Suprapubic skin (tissue), 4 donors: ENCODE data around the gene SLC9B1. TPM values are rescaled to one million over a fixed set of nuclear protein-coding genes. Genes with fewer than 3 reads are reported as not detected.
A peak's percentile ranks its signal among the peaks of the same experiment; 100 is the strongest.
"Not testable (repeated sequence)": the region's sequence is repeated elsewhere in the genome, so short reads cannot be mapped to it uniquely, and the experiment has no call there.

ENCODE experiments used
- DNase-seq, 2 donors: peaks; one replicate each; pipeline ENCODE4 v3.0.0-alpha.2; 2019; ENCODE audit warnings: low spot score in 2 of 2
- H3K27ac ChIP-seq: fragments of 200-600 bp; sonication (generic); one replicate; pipeline ENCODE4 v1.5.1; 2019
- H3K27me3 ChIP-seq: fragments of 200-600 bp; sonication (generic); one replicate; pipeline ENCODE4 v1.5.1; 2019
- H3K36me3 ChIP-seq: fragments of 200-600 bp; sonication (generic); one replicate; pipeline ENCODE4 v1.5.1; 2019
- H3K4me1 ChIP-seq: fragments of 200-600 bp; sonication (generic); one replicate; pipeline ENCODE4 v1.5.1; 2019
- H3K4me3 ChIP-seq: fragments of 200-600 bp; sonication (generic); one replicate; pipeline ENCODE4 v1.5.1; 2019; ENCODE audit warnings: mild to moderate bottlenecking
- H3K9me3 ChIP-seq: fragments of 200-600 bp; sonication (generic); one replicate; pipeline ENCODE4 v1.5.1; 2019
- CTCF ChIP-seq, 2 donors: fragments of 200-600 bp in 1 of 2; fragments of 450-650 bp in 1 of 2; sonication (generic) in 1 of 2; IDR thresholded peaks; one replicate each; pipeline ENCODE4 v1.5.1; 2016 to 2019; ENCODE audit warnings: antibody characterized with exemption in 2 of 2, mild to moderate bottlenecking in 1 of 2, moderate library complexity in 1 of 2
- EP300 ChIP-seq: sonication (generic); formaldehyde crosslinking; IDR thresholded peaks from one replicate; pipeline ENCODE4 v1.6.1; 2017; ENCODE audit warnings: antibody characterized with exemption
- POLR2A ChIP-seq, 2 donors: fragments of 450-650 bp; IDR thresholded peaks; one replicate each; pipeline ENCODE4 v1.6.1; 2017; ENCODE audit warnings: antibody characterized with exemption in 2 of 2, mild to moderate bottlenecking in 2 of 2, moderate library complexity in 2 of 2
- POLR2AphosphoS5 ChIP-seq, 3 donors: sonication (generic); formaldehyde crosslinking; IDR thresholded peaks; one replicate each; pipeline ENCODE4 v1.6.1; 2017; ENCODE audit warnings: antibody characterized with exemption in 3 of 3
- WGBS: methylation state at CpG from one replicate; pipeline ENCODE4 v1.1.5; 2018; 5-methylcytosine and 5-hydroxymethylcytosine counted together
- total RNA-seq, 4 donors: library from RNA; depleted of rRNA; stranded (reverse); fragments of >200 nt; gene quantifications; one replicate each; pipeline ENCODE4 v1.1.0, GENCODE V29; 2016

SLC9B1 gene
- total RNA-seq, 4 donors from 2014 or later, result 0.30 to 2.9 TPM; not detected in 2

DNA sequence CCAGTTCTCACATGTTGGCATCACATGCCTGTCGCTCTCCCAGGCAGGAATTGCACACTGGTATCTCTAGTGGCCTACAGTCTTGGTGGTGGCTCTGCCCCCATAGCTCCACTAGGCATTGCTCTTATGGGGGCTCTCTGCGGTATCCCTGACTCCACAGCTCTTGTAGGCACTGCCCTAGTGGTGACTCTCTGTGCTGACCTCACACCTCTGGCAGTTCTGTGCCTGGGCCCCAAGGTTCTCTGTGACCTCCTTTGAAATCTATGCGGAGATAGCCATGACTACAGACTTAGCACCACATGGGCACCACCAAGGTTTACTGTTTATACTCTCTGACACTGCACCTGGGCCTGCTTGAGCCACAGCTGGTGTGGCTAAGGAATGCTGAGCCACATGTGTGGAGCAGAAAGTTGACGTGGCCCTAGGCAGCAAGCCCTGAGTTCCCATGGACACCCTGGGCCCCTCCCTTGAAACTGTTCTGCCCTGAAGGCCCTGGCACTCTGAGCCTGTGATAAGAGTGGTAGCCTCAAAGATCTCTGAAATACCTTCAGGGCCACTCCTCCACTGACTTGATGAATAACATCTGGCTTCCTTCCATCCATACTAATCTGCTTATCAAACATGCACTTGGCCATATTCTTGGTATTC, 8.0 kb downstream of the SLC9B1 start:
- TF ChIP-seq EP300, result no peak
- no peak for TF ChIP-seq POLR2A (IDR thresholded peaks at IDR 0.05)
- TF ChIP-seq CTCF (IDR thresholded peaks at IDR 0.05), result no peak
- TF ChIP-seq POLR2AphosphoS5 (IDR thresholded peaks at IDR 0.05), result no peak
- H3K9me3 ChIP-seq, result no peaks in the 10 kb centered on the region
- H3K27me3 ChIP-seq, result no peaks in the 10 kb centered on the region
- no peak overlapping the region for H3K27ac ChIP-seq
- no peak overlapping the region for H3K4me3 ChIP-seq
- peaks cover 18% of the 10 kb centered on the region for H3K4me1 ChIP-seq
- DNase-seq, result no peak
- no peaks in the 10 kb centered on the region for H3K36me3 ChIP-seq
- WGBS, result 57% methylated on average over 4 of the region's 4 CpGs

- H3K4me1 ChIP-seq, result peaks cover 18% of the 10 kb centered on the region
- no peaks in the 10 kb centered on the region for H3K36me3 ChIP-seq
- no peak for DNase-seq
- no peaks in the 10 kb centered on the region for H3K9me3 ChIP-seq
- WGBS, result 93% methylated on average over 1 of the region's 1 CpG
- no peak overlapping the region for H3K27ac ChIP-seq
- no peak for TF ChIP-seq POLR2A (IDR thresholded peaks at IDR 0.05)
- TF ChIP-seq EP300, result no peak
- no peak for TF ChIP-seq POLR2AphosphoS5 (IDR thresholded peaks at IDR 0.05)
- no peak for TF ChIP-seq CTCF (IDR thresholded peaks at IDR 0.05)
- H3K4me3 ChIP-seq, result no peak overlapping the region
- no peaks in the 10 kb centered on the region for H3K27me3 ChIP-seq
These were observed 8.7 kb downstream of the SLC9B1 start for GRCh38 chr4:103010804-103011203.

DNA sequence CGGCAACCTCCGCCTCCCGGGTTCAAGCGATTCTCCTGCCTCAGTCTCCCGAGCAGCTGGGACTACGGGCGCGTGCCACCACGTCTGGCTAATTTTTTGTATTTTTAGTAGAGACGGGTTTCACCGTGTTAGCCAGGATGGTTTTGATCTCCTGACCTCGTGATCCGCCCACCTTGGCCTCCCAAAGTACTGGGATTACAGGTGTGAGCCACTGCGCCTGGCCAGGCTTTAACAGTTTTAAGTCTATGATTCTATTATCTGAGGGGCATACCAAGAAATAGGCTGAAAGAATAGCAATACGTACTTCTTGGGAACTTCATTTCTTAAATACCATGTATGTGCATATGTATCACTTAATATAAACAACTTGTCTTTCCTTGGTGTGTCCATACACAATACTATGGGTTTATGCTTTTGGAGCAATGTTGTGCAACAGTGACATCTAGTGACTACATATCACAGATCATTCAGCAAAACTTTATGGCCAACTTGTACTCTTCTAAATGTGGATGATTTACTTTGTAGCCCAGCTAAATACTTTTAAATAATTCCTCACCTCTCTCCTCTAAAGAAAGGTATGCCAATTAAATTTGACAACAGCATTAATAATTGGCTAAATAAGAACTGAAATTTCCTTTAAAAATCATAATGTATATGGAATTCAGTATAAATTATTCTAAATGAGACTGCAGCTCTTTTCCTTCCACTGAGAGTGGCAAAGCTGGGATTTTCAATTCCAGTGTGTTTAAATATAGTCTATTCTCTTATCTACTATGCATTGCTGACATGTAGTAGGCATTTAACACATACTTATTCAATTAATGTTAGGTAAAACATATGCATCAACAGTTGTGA, 10.4 kb downstream of the SLC9B1 start:
- Histone ChIP-seq H3K27me3 (no peaks in the 10 kb centered on the region), H3K27ac (no peak overlapping the region), H3K36me3 (no peaks in the 10 kb centered on the region), H3K4me1 (peaks cover 18% of the 10 kb centered on the region), H3K4me3 (no peak overlapping the region), H3K9me3 (no peaks in the 10 kb centered on the region)
- DNase-seq, result no peak
- TF ChIP-seq POLR2A (IDR thresholded peaks at IDR 0.05) (no peak), EP300 (no peak), CTCF (IDR thresholded peaks at IDR 0.05) (peak; percentile 30 to 57), POLR2AphosphoS5 (IDR thresholded peaks at IDR 0.05) (no peak)
- WGBS, result 72% methylated on average over 15 of the region's 15 CpGs

- Histone ChIP-seq H3K9me3 (no peaks in the 10 kb centered on the region), H3K27ac (no peak overlapping the region), H3K4me3 (no peak overlapping the region), H3K4me1 (no peaks in the 10 kb centered on the region), H3K27me3 (no peaks in the 10 kb centered on the region), H3K36me3 (no peaks in the 10 kb centered on the region)
- no peak for DNase-seq
- no peak for TF ChIP-seq EP300
- no peak for TF ChIP-seq POLR2A (IDR thresholded peaks at IDR 0.05)
- no peak for TF ChIP-seq POLR2AphosphoS5 (IDR thresholded peaks at IDR 0.05)
- no peak for TF ChIP-seq CTCF (IDR thresholded peaks at IDR 0.05)
- WGBS, result 60% methylated on average over 2 of the region's 2 CpGs
These were observed 17.0 kb downstream of the SLC9B1 start for GRCh38 chr4:103002551-103002950.

DNA sequence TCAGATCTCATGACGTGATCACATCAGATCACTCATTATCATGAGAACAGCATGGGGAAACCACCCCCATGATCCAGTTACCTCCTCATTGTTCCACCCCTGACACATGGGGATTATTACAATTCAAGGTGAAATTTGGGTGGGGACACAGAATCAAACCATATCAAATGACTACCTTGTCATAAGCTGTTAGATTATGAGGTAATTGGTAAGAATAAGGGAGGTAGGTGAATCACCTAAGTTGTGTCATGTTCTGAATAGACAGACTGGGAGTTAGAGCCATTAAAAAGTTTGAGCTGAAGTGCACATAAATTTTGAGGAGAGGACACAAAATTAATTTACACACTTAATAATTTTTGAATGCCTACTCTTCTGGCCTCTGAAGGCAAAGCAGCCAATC, 24.7 kb downstream of the SLC9B1 start:
- TF ChIP-seq POLR2A (IDR thresholded peaks at IDR 0.05) (no peak), POLR2AphosphoS5 (IDR thresholded peaks at IDR 0.05) (no peak), CTCF (IDR thresholded peaks at IDR 0.05) (no peak), EP300 (no peak)

DNA sequence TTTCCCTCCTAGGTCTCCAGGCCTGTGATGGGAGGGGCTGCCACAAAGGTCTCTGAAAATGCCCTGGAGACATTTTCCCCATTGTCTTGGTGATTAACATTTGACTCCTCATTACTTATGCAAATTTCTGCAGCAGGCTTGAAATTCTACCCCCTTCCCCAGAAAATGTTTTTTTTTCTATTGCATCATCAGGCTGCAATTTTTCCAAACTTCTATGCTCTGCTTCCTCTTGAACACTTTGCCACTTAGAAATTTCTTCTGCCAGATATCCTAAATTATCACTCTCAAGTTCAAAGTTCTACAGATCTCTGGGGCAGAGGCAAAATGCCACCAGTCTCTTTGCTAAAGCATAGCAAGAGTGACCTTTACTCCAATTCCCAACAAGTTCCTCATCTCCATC, 25.5 kb downstream of the SLC9B1 start:
- H3K27me3 ChIP-seq, H3K27ac ChIP-seq, DNase-seq: not testable (repeated sequence)

More for the DNA sequence above, 24.7 kb downstream of the SLC9B1 start:
- Histone ChIP-seq H3K4me1 (no peaks in the 10 kb centered on the region), H3K36me3 (no peaks in the 10 kb centered on the region), H3K4me3 (no peak overlapping the region), H3K9me3 (no peaks in the 10 kb centered on the region), H3K27ac (no peak overlapping the region), H3K27me3 (no peaks in the 10 kb centered on the region)
- no peak for DNase-seq
- WGBS, result 79% methylated on average over 1 of the region's 1 CpG

More for the DNA sequence above, 25.5 kb downstream of the SLC9B1 start:
- H3K4me1 ChIP-seq, H3K4me3 ChIP-seq, H3K9me3 ChIP-seq, H3K36me3 ChIP-seq: not testable (repeated sequence)
